Thyroid gland (tissue), 4 donors: ENCODE data around the gene GALNT9.

Source experiments
- POLR2A ChIP-seq, 2 donors: fragments of 450-650 bp; IDR thresholded peaks; one replicate each; pipeline ENCODE4 v1.6.1; 2017; ENCODE audit warnings: antibody characterized with exemption in 2 of 2, mild to moderate bottlenecking in 2 of 2, moderate library complexity in 1 of 2
- TF ChIP-seq, protein P1 (sequence below), 6 experiments: fragments of 200-600 bp in 3 of 6; fragments of 450-650 bp in 3 of 6; sonication (generic) in 3 of 6; IDR thresholded peaks; one replicate each; pipeline ENCODE4 v1.5.1; 2016 to 2019; ENCODE audit warnings: antibody characterized with exemption in 6 of 6, mild to moderate bottlenecking in 2 of 6, inconsistent platforms in 1 of 6, moderate library complexity in 1 of 6

DNA sequence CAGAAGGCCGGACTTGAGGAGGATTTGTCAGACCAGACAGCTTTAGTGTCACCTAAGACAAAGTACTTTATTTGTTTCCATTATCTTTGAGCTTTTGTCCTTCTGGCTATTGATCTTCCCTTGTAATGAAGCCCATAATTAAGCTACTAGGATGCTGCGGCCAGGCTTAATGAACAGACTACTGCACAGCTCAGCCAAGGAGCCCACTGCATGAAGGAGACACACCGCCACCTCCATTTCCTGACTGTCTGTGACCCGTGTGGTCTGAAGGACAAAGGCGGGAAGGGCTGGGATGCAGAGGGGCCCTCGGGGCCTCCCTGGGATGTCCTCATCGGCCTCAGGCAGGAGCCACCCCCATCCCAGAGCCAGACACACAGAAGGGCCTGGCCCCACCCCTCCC, 31.0 kb upstream of the GALNT9 start:
- no peak for TF ChIP-seq POLR2A (IDR thresholded peaks at IDR 0.05)
- TF ChIP-seq, protein P1, sequence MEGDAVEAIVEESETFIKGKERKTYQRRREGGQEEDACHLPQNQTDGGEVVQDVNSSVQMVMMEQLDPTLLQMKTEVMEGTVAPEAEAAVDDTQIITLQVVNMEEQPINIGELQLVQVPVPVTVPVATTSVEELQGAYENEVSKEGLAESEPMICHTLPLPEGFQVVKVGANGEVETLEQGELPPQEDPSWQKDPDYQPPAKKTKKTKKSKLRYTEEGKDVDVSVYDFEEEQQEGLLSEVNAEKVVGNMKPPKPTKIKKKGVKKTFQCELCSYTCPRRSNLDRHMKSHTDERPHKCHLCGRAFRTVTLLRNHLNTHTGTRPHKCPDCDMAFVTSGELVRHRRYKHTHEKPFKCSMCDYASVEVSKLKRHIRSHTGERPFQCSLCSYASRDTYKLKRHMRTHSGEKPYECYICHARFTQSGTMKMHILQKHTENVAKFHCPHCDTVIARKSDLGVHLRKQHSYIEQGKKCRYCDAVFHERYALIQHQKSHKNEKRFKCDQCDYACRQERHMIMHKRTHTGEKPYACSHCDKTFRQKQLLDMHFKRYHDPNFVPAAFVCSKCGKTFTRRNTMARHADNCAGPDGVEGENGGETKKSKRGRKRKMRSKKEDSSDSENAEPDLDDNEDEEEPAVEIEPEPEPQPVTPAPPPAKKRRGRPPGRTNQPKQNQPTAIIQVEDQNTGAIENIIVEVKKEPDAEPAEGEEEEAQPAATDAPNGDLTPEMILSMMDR (IDR thresholded peaks at IDR 0.05) = no peak
